ENCODE measurements around the gene CBR3.

DNA sequence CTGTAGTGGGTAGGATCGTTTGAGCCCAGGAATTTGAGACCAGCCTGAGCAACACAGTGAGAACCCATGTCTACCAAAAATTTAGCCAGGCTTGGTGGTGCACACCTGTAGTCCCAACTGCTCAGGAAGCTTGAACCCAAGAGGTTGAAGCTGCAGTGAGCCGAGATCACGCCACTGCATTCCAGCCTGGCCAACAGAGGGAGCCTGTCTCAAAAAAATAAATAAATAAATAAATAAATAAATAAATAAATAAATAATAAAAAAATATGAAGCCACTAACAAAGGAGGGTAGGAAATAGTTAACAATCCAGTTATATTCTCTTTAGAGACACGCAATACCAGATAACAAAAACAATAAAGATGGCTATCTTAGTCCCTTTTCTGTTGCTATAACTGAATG, 11.9 kb upstream of the CBR3 start:
- no peak for TF ChIP-seq GATA2 (IDR thresholded peaks at IDR 0.05; ENCODE audit: low read depth, low read length)
- TF ChIP-seq GATA3 (IDR thresholded peaks at IDR 0.05; ENCODE audit: low read depth, low read length) = no peak

All from SH-SY5Y (cell line).